ENCODE data around the gene PPP1R9A.

- no peak for TF ChIP-seq CTCF (optimal IDR thresholded peaks at IDR 0.05 in 1 of 3, IDR thresholded peaks at IDR 0.05 in 1 of 3, conservative IDR thresholded peaks at IDR 0.05 in 1 of 3; ENCODE audit: extremely low read depth in 1 of 3, insufficient read depth in 2 of 3, low read length in 3 of 3)
- no peak for TF ChIP-seq EZH2 (IDR thresholded peaks at IDR 0.05; ENCODE audit: low read length)
Observed at GRCh38 chr7:94939395-94939794, 32.0 kb downstream of the PPP1R9A start.

Measured in keratinocyte (primary cell).